ENCODE data around the gene PSORS1C1. TPM values are rescaled to one million over a fixed set of nuclear protein-coding genes. Genes with fewer than 3 reads are reported as not detected.

Gene PSORS1C1
- total and polyA plus RNA-seq, 2 of the 4 experiments (the other 2 are of a cell fraction), result 0.36 to 1.1 TPM

DNA sequence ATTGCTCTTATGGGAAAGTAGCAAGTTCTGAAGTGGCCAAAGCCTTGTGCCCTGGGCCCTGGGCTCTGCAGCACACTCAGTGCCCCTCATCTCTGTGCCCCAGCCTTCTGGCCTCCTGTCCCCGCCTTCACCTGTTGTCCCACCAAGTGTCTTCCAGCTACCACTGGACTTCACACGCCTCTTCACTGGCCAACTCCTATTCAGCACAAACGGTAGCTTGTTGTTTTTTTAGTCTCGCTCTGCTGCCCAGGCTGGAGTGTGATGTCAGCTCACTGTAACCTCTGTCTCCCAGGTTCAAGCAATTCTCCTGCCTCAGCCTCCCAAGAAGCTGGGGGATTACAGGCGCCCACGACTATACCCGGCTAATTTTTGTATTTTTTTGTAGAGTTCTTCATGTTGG is 38.2 kb downstream of the PSORS1C1 start:
- no peak for ATAC-seq (ENCODE audit: low read depth)

More for the DNA sequence above, 38.2 kb downstream of the PSORS1C1 start:
- no peak for DNase-seq
- no peak overlapping the region for H4K91ac ChIP-seq (ENCODE audit: insufficient read depth, low read depth, low read length)
- no peak overlapping the region for H2BK5ac ChIP-seq (ENCODE audit: low read depth, low read length, poor library complexity, severe bottlenecking)
- no peak overlapping the region for H3K9ac ChIP-seq (ENCODE audit: low read depth, low read length)
- H3K36me3 ChIP-seq (ENCODE audit: control insufficient read depth, insufficient read depth, low read length), result peaks cover 22% of the 10 kb centered on the region
- H3K4ac ChIP-seq (ENCODE audit: low read depth, low read length), result no peak overlapping the region
- in situ Hi-C loops (cut with MboI; ENCODE audit: low sequenced_read_pairs) (no loop called here), intact Hi-C loops (cut with micrococcal nuclease) (no loop called here), dilution Hi-C loops (cut with HindIII; ENCODE audit: low sequenced_read_pairs, unreplicated experiment) (no loop called here)
- H3K23ac ChIP-seq (ENCODE audit: low read depth, low read length), result no peak overlapping the region
- no peak overlapping the region for H3K27ac ChIP-seq (ENCODE audit: insufficient read depth, low read length)
- no peak overlapping the region for H2BK15ac ChIP-seq (ENCODE audit: low read depth, low read length)
- H3K14ac ChIP-seq (replicated peaks; ENCODE audit: low read depth, low read length), result no peak overlapping the region
- TF ChIP-seq POLR2A (IDR thresholded peaks at IDR 0.05; ENCODE audit: low read depth, low read length) (no peak), MXI1 (IDR thresholded peaks at IDR 0.05; ENCODE audit: borderline replicate concordance, low read depth, low read length) (no peak), RCOR1 (IDR thresholded peaks at IDR 0.05; ENCODE audit: insufficient replicate concordance, low read length) (no peak), ELK1 (IDR thresholded peaks at IDR 0.05; ENCODE audit: borderline replicate concordance, low read depth, low read length) (no peak), USF2 (IDR thresholded peaks at IDR 0.05; ENCODE audit: low read depth, low read length) (no peak), RFX5 (IDR thresholded peaks at IDR 0.05; ENCODE audit: low read depth, low read length) (no peak), BHLHE40 (IDR thresholded peaks at IDR 0.05; ENCODE audit: low read depth, low read length) (no peak), FOS (IDR thresholded peaks at IDR 0.05; ENCODE audit: low read depth, low read length) (no peak), CEBPB (IDR thresholded peaks at IDR 0.05; ENCODE audit: low read depth, low read length) (no peak), SMC3 (IDR thresholded peaks at IDR 0.05; ENCODE audit: low read depth, low read length) (no peak), RAD21 (IDR thresholded peaks at IDR 0.05; ENCODE audit: low read length) (no peak), NFE2L2 (IDR thresholded peaks at IDR 0.05; ENCODE audit: low read depth, low read length) (no peak), MAZ (IDR thresholded peaks at IDR 0.05; ENCODE audit: borderline replicate concordance, low read depth, low read length) (no peak)
- H2AK5ac ChIP-seq (ENCODE audit: low read depth, low read length), result no peak overlapping the region
- H3K56ac ChIP-seq (ENCODE audit: extremely low read depth, insufficient read depth, low read length), result no peak overlapping the region
- no peak overlapping the region for H4K5ac ChIP-seq (ENCODE audit: low read depth, low read length)
- peaks cover 13% of the 10 kb centered on the region for H3K9me1 ChIP-seq (ENCODE audit: insufficient read depth, low read length)
- no peak overlapping the region for H4K8ac ChIP-seq (ENCODE audit: low read depth in 2 of 2, low read length in 2 of 2)
- H2AFZ ChIP-seq (replicated peaks; ENCODE audit: low read length, poor library complexity), result no peak overlapping the region
- CTCF ChIA-PET, result interaction anchor here (0.6 kb wide), 1 partner anchor 70 kb away, joined by 3 read pairs; no protein-coding TSS in a partner anchor
- H3K4me2 ChIP-seq (ENCODE audit: low read depth, low read length), result no peak overlapping the region
- no peak overlapping the region for H2BK20ac ChIP-seq (ENCODE audit: low read depth, low read length)
- no peak overlapping the region for H2AK9ac ChIP-seq (replicated peaks; ENCODE audit: low read depth, low read length, poor library complexity)
- H3K9me3 ChIP-seq (ENCODE audit: control insufficient read depth, insufficient read depth, low read length), result no peaks in the 10 kb centered on the region
- 88% methylated on average over 1 of the region's 7 CpGs; no CpG with 5 or more reads in 1 of the 2 experiments for WGBS, 2 experiments (ENCODE audit: extremely low coverage in 2 of 2, insufficient read length in 1 of 2)
- H3K4me3 ChIP-seq (ENCODE audit: insufficient read depth, low read depth, low read length), result no peak overlapping the region
- H3K4me1 ChIP-seq (ENCODE audit: control insufficient read depth, insufficient read depth, low read length), result peaks cover 4% of the 10 kb centered on the region
- no peak overlapping the region for H2BK120ac ChIP-seq (ENCODE audit: low read depth, low read length)
- no peak overlapping the region for H3K18ac ChIP-seq (ENCODE audit: low read depth, low read length)
- peaks cover 6 to 20% of the 10 kb centered on the region in 2 experiments for H3K79me1 ChIP-seq (ENCODE audit: low read depth in 1 of 2, low read length in 2 of 2)
- H4K20me1 ChIP-seq (ENCODE audit: insufficient read depth, low read length), result no peaks in the 10 kb centered on the region
- H3K27me3 ChIP-seq (ENCODE audit: control insufficient read depth, insufficient read depth, low read length), result no peaks in the 10 kb centered on the region
- no TSS peak for BruUV-seq (replicated peaks)
- POLR2A ChIA-PET (ENCODE audit: unreplicated experiment), result no interaction called here
